Suprapubic skin (tissue), 3 donors: ENCODE data around the gene ASB16.

ENCODE experiments used
- EP300 ChIP-seq: sonication (generic); formaldehyde crosslinking; IDR thresholded peaks from one replicate; pipeline ENCODE4 v1.6.1; 2017; ENCODE audit warnings: antibody characterized with exemption
- TF ChIP-seq, protein P1 (sequence below), 2 donors: fragments of 200-600 bp in 1 of 2; fragments of 450-650 bp in 1 of 2; sonication (generic) in 1 of 2; IDR thresholded peaks; one replicate each; pipeline ENCODE4 v1.5.1; 2016 to 2019; ENCODE audit warnings: antibody characterized with exemption in 2 of 2, mild to moderate bottlenecking in 1 of 2, moderate library complexity in 1 of 2

DNA sequence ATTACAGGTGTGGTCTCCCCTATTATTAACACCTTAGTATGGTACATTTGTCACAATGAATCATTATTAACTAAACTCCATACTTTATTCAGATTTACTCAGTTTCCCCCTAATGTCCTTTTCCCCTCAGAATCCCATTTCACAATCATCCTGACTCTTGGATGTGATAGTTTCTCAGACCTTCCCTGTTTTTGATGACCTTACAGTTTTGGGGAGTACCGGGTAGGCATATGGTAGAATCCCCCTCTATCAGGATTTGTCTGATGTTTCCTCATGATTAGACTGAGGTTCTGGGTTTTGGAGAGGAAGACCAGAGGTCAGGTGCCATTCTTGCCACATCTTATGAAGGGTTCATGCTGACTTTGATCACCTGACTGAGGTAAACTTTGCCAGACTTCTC lies 6.0 kb upstream of the ASB16 start:
- TF ChIP-seq, protein P1, sequence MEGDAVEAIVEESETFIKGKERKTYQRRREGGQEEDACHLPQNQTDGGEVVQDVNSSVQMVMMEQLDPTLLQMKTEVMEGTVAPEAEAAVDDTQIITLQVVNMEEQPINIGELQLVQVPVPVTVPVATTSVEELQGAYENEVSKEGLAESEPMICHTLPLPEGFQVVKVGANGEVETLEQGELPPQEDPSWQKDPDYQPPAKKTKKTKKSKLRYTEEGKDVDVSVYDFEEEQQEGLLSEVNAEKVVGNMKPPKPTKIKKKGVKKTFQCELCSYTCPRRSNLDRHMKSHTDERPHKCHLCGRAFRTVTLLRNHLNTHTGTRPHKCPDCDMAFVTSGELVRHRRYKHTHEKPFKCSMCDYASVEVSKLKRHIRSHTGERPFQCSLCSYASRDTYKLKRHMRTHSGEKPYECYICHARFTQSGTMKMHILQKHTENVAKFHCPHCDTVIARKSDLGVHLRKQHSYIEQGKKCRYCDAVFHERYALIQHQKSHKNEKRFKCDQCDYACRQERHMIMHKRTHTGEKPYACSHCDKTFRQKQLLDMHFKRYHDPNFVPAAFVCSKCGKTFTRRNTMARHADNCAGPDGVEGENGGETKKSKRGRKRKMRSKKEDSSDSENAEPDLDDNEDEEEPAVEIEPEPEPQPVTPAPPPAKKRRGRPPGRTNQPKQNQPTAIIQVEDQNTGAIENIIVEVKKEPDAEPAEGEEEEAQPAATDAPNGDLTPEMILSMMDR (IDR thresholded peaks at IDR 0.05): no peak
- no peak for TF ChIP-seq EP300
